Spleen (tissue), 11 donors: ENCODE measurements around the gene RFX4. TPM values are rescaled to one million over a fixed set of nuclear protein-coding genes. Genes with fewer than 3 reads are reported as not detected.

Experiments used
- DNase-seq: peaks from one replicate; pipeline ENCODE4 v3.0.0-alpha.2; 2020
- H3K27ac ChIP-seq, 8 donors: fragments of 200-600 bp; sonication (generic) in 7 of 8; 1 replicate in 4 of 8; 2 replicates in 4 of 8; pipeline versions ENCODE4 v1.5.0 to v1.8.0; 2016 to 2021; ENCODE audit warnings: inconsistent platforms in 4 of 8, mild to moderate bottlenecking in 4 of 8, moderate library complexity in 1 of 8
- H3K27me3 ChIP-seq, 7 donors: fragments of 200-600 bp; sonication (generic) in 6 of 7; replicated peaks in 1 of 7; 1 replicate in 4 of 7; 2 replicates in 3 of 7; pipeline versions ENCODE4 v1.5.0 to v1.8.0; 2016 to 2021; ENCODE audit warnings: inconsistent platforms in 3 of 7, mild to moderate bottlenecking in 1 of 7
- H3K36me3 ChIP-seq, 6 donors: fragments of 200-600 bp; sonication (generic) in 5 of 6; 1 replicate in 4 of 6; 2 replicates in 2 of 6; pipeline versions ENCODE4 v1.5.0 to v1.8.0; 2016 to 2021; ENCODE audit warnings: inconsistent platforms in 2 of 6
- H3K4me1 ChIP-seq, 6 donors: fragments of 200-600 bp; sonication (generic) in 5 of 6; 1 replicate in 3 of 6; 2 replicates in 3 of 6; pipeline versions ENCODE4 v1.5.0 to v1.8.0; 2016 to 2021; ENCODE audit warnings: inconsistent platforms in 3 of 6
- H3K4me3 ChIP-seq, 8 donors: fragments of 200-600 bp; sonication (generic) in 7 of 8; 1 replicate in 4 of 8; 2 replicates in 4 of 8; pipeline versions ENCODE4 v1.5.0 to v1.8.0; 2016 to 2021; ENCODE audit warnings: inconsistent platforms in 4 of 8, mild to moderate bottlenecking in 4 of 8, moderate library complexity in 2 of 8
- H3K9me3 ChIP-seq, 8 donors: fragments of 200-600 bp; sonication (generic) in 7 of 8; 1 replicate in 4 of 8; 2 replicates in 4 of 8; pipeline versions ENCODE4 v1.5.0 to v1.8.0; 2016 to 2021; ENCODE audit warnings: inconsistent platforms in 4 of 8
- CTCF ChIP-seq, 11 experiments: fragments of 200-600 bp in 7 of 11; fragments of 450-650 bp in 4 of 11; sonication (generic) in 4 of 11; IDR thresholded peaks in 8 of 11; conservative IDR thresholded peaks in 3 of 11; 1 replicate in 7 of 11; 2 replicates in 4 of 11; pipeline versions ENCODE4 v1.4.0 to v1.8.0; 2016 to 2021; ENCODE audit warnings: antibody characterized with exemption in 11 of 11, inconsistent platforms in 4 of 11, mild to moderate bottlenecking in 1 of 11
- POLR2A ChIP-seq, 3 donors: fragments of 450-650 bp; IDR thresholded peaks; one replicate each; pipeline ENCODE4 v1.5.1; 2017; ENCODE audit warnings: antibody characterized with exemption in 3 of 3, mild to moderate bottlenecking in 1 of 3
- POLR2AphosphoS5 ChIP-seq, 3 donors: sonication (generic); formaldehyde crosslinking; IDR thresholded peaks; one replicate each; pipeline ENCODE4 v1.5.1; 2017; ENCODE audit warnings: antibody characterized with exemption in 3 of 3
- WGBS, 5 donors: extraction: QIAGEN DNeasy Blood & Tissue Kit in 3 of 5; methylation state at CpG; one replicate each; pipeline versions ENCODE4 v1.1.5 to v1.1.7; 2013 to 2018; 5-methylcytosine and 5-hydroxymethylcytosine counted together
- intact Hi-C: fragments of 100-400 bp; cut with DNase I; formaldehyde crosslinking; loops from one replicate; pipeline ENCODE4 v1.15.0; 2023; ENCODE audit warnings: low total_unique reads
- polyA plus RNA-seq, 3 donors: library from polyadenylated mRNA; stranded (reverse); fragments of 200-250 nt; gene quantifications; one replicate each; pipeline ENCODE4 v1.2.1, GENCODE V29; 2013
- total RNA-seq, 7 donors: library from RNA; depleted of rRNA in 3 of 7; stranded (reverse); fragments of >200 nt in 3 of 7; fragmentation: NEBNext Ultra II Directional in 4 of 7; extraction: Animal tissue kit (Norgen Biotek cat#: 25700) in 4 of 7; gene quantifications; one replicate each; pipeline versions ENCODE4 v1.1.0 to v1.2.1, GENCODE V29; 2016 to 2021
- donor health status: healthy with polysubstance abuse.
- donor health status: DM: no; HTN: no; CAD: no; lungs with moderate emphysema.
- donor health status: DM: no; HTN: no; CAD: no.
- donor health status: Bipolar disorder and iron deficiency.
- donor health status: healthy.
- donor health status: DM: no; HTN: no; CAD: no.
- donor health status: DM: yes; HTN: yes; CAD: no.

The RFX4 gene
- total and polyA plus RNA-seq, 10 donors, result not detected

DNA sequence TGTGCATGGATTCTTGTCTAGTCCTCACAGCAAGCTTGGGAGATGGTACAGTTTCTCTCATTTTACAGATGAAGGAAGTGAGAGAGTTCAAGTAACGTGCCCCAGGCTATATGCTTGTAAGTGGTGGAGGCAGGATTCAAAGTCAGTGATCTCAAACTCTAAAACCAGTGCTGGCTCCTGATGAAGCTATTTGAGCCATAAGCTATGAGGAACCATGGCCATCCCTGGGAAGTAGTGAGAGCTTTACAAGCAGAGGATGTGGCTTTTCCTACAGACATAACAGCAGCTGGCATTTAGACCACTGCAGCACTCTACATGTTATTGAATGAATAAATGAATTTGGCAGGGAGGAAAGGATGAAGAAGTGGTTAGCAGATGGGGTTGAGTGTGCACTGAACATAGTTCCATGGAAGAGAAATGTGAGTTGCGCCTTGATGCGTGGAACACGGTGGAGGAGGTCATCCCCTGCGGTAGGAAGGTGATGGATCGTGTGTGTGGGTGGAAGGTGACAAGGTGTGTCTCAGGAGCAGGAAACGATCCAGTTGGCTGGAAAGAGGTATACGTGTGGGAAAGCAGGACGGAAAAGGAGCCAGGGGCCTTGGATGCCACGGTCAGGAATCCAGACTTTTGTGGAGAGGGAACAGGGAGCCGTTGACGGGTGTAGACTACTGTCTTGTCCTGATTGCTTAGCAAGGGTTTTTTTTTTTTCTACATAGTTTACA is 65.2 kb downstream of the RFX4 start:
- H3K27ac ChIP-seq, result no peak overlapping the region
- H3K4me1 ChIP-seq, result no peaks in the 10 kb centered on the region
- no peak overlapping the region for H3K4me3 ChIP-seq
- no peaks in the 10 kb centered on the region for H3K36me3 ChIP-seq
- peaks cover 0 to 7% (median 0%) of the 10 kb centered on the region in 7 donors for H3K27me3 ChIP-seq
- intact Hi-C loops, result no loop called here
- no peak for TF ChIP-seq POLR2AphosphoS5 (IDR thresholded peaks at IDR 0.05)
- H3K9me3 ChIP-seq, result no peaks in the 10 kb centered on the region
- DNase-seq, result no peak
- WGBS, 5 donors, result 78 to 84% (median 81%) methylated on average over 12 of the region's 12 CpGs

- no peak overlapping the region for H3K4me3 ChIP-seq
- no peak for DNase-seq
- 88 to 96% (median 93%) methylated on average over 2 of the region's 2 CpGs for WGBS, 5 donors
- H3K4me1 ChIP-seq, result no peaks in the 10 kb centered on the region
- H3K27me3 ChIP-seq, result peaks cover 0 to 4% (median 0%) of the 10 kb centered on the region in 7 donors
- H3K27ac ChIP-seq, result no peak overlapping the region
- H3K36me3 ChIP-seq, result no peaks in the 10 kb centered on the region
- TF ChIP-seq POLR2AphosphoS5 (IDR thresholded peaks at IDR 0.05), result no peak
- no peak for TF ChIP-seq CTCF (IDR thresholded peaks at IDR 0.05 in 8 of 11, conservative IDR thresholded peaks at IDR 0.05 in 3 of 11)
- no peak for TF ChIP-seq POLR2A (IDR thresholded peaks at IDR 0.05)
- intact Hi-C loops, result no loop called here
- H3K9me3 ChIP-seq, result no peaks in the 10 kb centered on the region
Observed at GRCh38 chr12:106648736-106649135, 65.9 kb downstream of the RFX4 start.

- TF ChIP-seq CTCF (IDR thresholded peaks at IDR 0.05 in 8 of 11, conservative IDR thresholded peaks at IDR 0.05 in 3 of 11) (no peak), POLR2AphosphoS5 (IDR thresholded peaks at IDR 0.05) (no peak), POLR2A (IDR thresholded peaks at IDR 0.05) (no peak)
- H3K4me3 ChIP-seq, result no peak overlapping the region
- no peak overlapping the region for H3K27ac ChIP-seq
- no peaks in the 10 kb centered on the region for H3K4me1 ChIP-seq
- 85 to 100% (median 93%) methylated on average over 2 of the region's 2 CpGs for WGBS, 5 donors
- H3K36me3 ChIP-seq, result no peaks in the 10 kb centered on the region
- DNase-seq, result no peak
- intact Hi-C loops, result no loop called here
- H3K27me3 ChIP-seq, result peaks cover 0 to 11% (median 0%) of the 10 kb centered on the region in 7 donors
- H3K9me3 ChIP-seq, result no peaks in the 10 kb centered on the region
Observed at GRCh38 chr12:106651552-106651951, 68.7 kb downstream of the RFX4 start.

DNA sequence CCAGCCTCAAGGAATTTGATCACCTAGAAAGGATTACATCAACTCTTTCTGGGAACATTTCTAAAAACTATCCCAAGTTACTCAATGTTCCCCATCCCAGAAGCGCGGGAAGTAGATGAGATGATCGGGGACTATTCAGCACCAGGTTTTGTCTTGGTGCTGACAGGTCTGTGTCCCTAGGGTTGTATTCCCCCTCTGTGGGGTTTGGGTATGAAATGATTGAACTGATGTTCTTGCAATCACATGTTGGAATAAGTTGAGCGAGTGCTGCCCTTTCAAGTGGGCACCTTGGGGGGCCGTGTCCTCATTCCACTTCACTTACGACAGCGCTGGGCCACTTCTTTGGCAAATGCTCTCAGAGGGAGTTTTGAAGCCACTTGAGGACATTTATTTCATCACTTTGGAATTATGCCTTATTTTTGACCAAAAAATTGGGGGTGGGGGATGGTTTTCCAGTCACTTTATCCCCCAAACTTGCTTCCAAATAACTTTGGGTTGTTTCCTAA is 69.8 kb downstream of the RFX4 start:
- DNase-seq, result no peak
- intact Hi-C loops, result no loop called here
- Histone ChIP-seq H3K4me3 (no peak overlapping the region), H3K27me3 (peaks cover 0 to 15% (median 0%) of the 10 kb centered on the region in 7 donors), H3K4me1 (no peaks in the 10 kb centered on the region), H3K36me3 (no peaks in the 10 kb centered on the region), H3K27ac (no peak overlapping the region), H3K9me3 (no peaks in the 10 kb centered on the region)
- 82 to 96% (median 92%) methylated on average over 7 of the region's 7 CpGs for WGBS, 5 donors
- TF ChIP-seq POLR2AphosphoS5 (IDR thresholded peaks at IDR 0.05) (no peak), POLR2A (IDR thresholded peaks at IDR 0.05) (no peak), CTCF (IDR thresholded peaks at IDR 0.05 in 8 of 11, conservative IDR thresholded peaks at IDR 0.05 in 3 of 11) (no peak)
